HG03159 (cell line): Measurements from ENCODE around the gene KDM6B.
"Not testable (repeated sequence)": the region's sequence is repeated elsewhere in the genome, so short reads cannot be mapped to it uniquely, and the experiment has no call there.

Experiments
- ATAC-seq: cut with Tn5 transposase; IDR thresholded peaks from one replicate; pipeline ENCODE4 v1.9.1; 2021; ENCODE audit warnings: mild to moderate bottlenecking, moderate library complexity; ENCODE audit not compliant: unreplicated experiment

Gene KDM6B, protein sequence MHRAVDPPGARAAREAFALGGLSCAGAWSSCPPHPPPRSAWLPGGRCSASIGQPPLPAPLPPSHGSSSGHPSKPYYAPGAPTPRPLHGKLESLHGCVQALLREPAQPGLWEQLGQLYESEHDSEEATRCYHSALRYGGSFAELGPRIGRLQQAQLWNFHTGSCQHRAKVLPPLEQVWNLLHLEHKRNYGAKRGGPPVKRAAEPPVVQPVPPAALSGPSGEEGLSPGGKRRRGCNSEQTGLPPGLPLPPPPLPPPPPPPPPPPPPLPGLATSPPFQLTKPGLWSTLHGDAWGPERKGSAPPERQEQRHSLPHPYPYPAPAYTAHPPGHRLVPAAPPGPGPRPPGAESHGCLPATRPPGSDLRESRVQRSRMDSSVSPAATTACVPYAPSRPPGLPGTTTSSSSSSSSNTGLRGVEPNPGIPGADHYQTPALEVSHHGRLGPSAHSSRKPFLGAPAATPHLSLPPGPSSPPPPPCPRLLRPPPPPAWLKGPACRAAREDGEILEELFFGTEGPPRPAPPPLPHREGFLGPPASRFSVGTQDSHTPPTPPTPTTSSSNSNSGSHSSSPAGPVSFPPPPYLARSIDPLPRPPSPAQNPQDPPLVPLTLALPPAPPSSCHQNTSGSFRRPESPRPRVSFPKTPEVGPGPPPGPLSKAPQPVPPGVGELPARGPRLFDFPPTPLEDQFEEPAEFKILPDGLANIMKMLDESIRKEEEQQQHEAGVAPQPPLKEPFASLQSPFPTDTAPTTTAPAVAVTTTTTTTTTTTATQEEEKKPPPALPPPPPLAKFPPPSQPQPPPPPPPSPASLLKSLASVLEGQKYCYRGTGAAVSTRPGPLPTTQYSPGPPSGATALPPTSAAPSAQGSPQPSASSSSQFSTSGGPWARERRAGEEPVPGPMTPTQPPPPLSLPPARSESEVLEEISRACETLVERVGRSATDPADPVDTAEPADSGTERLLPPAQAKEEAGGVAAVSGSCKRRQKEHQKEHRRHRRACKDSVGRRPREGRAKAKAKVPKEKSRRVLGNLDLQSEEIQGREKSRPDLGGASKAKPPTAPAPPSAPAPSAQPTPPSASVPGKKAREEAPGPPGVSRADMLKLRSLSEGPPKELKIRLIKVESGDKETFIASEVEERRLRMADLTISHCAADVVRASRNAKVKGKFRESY (N-terminal part only)

DNA sequence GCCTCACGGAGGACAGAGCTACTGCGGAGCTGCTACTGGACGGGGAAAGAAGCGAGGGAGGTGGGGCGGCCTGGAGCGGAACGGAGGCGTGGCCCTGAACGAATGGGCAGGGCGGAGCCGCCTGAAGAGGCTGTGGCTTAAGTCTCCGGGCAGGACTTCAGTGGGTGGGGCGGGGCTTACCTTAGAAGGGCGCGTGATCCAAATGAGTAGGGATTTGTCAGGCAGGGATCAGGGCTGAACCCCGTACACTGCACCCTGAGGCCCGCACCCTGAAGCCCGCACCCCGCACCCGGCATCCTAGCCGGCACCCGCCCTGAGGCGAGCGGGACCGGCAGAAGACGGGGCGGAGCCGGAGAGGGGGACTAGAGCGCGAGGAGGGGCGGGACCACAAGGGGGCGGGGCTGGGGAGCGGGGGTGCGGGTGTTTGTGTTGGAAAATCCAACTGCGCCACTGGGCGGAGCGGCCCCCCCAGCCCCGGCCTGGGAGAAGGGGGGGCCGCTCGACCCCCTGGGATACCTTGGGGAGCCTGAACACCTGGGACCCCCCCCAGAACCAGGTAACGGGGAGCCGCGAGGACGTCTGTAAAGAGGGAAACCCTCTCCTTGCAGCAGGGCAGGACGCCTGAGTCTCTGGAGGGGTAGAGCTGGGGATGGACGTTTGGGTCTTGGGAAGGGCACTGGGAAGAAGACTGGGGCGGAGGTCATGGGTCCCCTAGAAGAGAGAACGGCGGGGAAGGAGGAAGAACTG is at the start of gene KDM6B:
TSS of gene KDM6B (plus strand) at position 423 of the 747 bp plus-strand sequence. CDS start 11,338 bp downstream, outside the sequence.
- ATAC-seq, result peak; percentile 51

DNA sequence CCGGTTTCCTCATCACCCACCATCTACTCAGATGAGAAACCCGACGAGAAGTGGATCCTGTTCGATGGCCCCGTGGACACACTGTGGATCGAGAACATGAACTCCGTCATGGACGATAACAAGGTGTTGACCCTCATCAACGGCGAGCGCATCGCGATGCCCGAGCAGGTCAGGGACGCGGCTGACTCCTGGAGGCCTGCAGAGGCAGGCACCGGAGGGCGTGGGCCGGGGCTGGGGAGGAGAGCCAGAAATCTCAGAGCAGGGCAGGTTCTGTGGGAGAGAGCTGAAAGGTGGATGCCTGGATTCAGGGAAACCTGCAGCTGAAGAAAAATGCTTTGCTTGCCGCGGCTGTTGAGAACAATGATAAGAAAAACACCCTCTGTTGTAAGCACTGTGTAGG is 47.2 kb upstream of the KDM6B start:
- no peak for ATAC-seq

DNA sequence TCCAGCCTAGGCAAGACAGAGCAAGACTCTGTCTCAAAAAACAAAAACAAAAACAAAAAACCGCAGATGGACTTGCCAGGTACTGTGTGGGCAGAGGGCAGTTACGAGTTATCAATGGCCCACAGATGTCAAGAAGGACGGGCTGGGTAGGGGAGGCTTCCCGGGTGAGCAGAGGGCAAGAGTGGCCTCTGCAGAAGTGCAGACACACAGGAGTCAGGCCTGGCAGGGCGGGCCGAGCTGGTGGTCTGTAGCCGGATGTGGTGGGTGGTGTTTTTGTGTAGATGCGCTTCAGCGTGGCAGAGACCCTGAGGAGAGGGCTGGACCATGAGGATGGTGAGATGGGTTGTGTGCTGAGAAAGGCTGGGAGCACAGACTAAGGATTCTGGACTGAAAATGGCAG is 44.9 kb upstream of the KDM6B start:
- no peak for ATAC-seq

DNA sequence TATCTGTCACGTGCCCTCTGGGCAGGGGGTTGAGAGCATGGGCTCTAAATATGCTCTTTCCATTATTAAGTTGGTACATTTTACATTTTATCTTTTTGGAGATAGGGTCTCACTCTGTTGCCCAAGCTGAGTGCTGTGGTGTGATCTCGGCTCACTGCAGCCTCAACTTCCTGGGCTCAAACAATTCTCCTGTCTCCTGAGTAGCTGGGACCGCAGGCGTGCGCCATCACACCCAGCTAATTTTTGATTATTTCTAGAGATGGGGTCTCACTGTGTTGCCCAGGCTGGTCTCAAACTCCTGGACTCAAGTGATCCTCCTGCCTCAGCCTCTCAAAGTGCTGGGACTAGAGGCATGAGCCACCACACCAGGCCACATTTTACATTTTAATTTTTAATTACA is 43.9 kb upstream of the KDM6B start:
- no peak for ATAC-seq

DNA sequence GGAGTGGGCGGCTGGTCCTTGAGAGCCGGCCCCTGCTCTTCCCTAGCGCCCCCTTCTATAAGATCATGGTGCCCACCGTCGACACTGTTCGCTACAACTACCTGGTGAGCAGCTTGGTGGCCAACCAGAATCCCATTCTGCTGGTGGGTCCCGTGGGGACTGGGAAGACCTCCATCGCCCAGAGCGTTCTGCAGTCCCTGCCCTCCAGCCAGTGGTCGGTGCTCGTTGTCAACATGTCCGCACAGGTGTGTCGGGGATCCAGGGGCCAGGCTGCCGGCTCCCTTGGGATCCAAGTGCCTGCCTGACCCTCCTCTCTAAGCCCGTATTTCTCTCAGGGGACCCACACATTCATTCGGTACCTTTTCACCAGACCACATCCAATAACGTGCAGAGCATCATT is 41.4 kb upstream of the KDM6B start:
- ATAC-seq, result no peak

DNA sequence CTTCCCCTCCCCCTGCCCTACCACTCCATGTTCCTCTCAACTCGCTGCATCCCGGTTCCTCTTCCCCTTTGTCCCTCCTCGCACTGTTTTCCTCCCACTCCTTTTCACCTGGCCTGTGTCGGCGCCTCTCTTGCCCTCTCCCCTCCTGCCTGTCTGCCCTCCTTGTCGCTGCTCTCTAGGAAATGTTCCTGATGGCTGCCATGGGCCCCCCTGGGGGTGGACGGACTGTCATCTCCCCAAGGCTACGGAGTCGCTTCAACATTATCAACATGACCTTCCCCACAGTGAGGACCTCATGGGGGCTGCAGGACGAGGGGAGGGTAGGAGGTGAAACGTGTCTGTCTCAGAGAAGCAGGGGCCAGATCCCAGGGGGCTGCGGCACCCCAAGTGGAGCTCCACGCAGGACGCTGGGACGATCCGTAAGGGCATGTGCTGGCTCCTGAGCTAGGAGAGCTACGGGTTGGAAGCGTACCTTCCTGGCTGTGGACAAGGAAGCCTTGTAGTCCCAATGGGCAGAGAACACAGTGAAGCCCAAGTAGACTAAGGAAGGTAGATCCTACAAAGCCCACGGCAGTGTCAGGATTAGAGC is 39.8 kb upstream of the KDM6B start:
- no peak for ATAC-seq

DNA sequence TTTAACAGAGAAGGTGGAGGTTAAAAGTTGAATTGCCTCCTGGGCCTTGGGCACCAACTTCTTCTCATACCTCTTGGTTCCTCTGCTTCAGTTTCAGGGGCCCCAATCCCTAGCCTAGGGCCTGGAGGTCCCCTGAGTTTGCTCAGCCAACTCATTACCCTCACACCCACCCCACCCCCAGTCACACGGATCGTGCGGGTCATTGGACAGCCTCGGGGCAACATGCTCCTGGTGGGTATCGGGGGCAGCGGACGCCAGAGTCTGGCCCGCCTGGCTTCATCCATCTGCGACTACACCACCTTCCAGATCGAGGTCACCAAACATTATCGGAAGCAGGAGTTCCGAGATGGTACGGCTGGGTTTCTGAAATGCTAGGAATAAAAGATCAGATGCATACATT is 36.0 kb upstream of the KDM6B start:
- no peak for ATAC-seq

DNA sequence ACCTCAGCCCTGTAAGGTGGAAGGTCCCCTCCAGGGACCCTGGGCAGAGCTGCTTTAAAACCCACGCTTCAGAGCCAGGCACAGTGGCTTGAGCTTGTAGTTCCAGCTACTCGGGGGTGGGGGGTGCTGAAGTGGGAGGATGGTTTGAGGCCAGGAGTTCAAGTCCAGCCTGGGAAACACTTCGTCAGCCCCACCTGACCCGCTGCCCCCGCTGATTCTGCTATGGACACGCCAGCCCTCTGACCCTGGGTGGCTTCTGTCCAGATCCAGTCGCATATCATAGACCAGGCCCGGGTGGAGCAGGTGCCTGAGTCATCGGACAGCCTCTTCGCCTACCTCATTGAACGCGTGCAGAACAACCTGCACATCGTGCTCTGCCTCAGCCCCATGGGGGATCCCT is 35.2 kb upstream of the KDM6B start:
- no peak for ATAC-seq

DNA sequence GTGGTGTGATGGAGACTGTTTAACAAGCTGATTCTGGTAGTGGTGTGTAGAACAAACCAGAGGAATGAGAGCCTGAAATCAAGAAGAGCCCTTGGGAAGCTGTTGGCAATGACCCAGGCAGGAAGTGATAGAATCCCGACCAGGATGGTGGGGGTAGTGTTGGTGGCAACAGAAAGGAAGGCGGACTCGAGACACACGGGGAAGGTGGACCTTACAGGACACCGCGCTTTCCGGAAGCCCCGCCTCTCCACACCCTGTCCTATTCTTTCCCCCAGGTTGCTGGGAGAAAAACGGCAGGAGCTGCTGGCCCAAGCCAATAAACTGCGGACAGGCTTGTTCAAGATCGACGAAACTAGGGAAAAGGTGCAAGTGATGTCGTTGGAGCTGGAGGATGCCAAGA is 30.0 kb upstream of the KDM6B start:
- ATAC-seq, result no peak

DNA sequence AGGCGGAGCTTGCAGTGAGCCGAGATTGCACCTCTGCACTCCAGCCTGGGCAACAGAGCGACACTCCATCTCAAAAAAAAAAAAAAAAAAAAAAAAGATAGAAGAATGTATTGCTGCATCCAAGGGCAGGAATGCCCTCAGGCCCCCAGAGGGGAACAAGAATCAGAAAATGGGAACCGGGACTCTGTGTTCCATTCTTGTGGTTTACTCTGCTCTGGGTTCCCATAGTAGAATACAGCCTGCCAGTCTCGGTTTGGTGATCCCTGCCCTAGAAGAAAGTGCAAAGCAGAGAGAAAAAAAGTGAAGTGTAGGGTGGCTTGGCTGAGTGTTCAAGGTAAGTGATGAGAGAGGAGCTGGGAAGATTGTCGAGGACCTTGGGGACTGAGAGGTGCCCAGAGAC is 27.4 kb upstream of the KDM6B start:
- ATAC-seq, result no peak

DNA sequence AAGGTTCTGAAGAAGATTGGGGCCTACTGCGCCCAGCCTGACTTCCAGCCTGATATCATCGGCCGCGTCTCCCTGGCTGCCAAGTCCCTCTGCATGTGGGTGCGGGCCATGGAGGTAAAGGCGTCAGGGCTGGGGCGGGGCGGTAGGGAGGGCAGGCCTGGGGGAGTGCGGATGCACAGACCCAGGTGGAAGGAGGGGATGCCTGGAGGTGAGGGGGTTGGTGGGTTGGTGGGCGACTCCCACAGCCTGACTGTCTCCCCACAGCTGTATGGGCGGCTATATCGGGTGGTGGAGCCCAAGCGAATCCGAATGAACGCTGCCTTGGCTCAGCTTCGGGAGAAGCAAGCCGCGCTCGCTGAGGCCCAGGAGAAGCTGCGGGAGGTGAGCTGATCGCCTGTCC is 26.8 kb upstream of the KDM6B start:
- ATAC-seq, result no peak

DNA sequence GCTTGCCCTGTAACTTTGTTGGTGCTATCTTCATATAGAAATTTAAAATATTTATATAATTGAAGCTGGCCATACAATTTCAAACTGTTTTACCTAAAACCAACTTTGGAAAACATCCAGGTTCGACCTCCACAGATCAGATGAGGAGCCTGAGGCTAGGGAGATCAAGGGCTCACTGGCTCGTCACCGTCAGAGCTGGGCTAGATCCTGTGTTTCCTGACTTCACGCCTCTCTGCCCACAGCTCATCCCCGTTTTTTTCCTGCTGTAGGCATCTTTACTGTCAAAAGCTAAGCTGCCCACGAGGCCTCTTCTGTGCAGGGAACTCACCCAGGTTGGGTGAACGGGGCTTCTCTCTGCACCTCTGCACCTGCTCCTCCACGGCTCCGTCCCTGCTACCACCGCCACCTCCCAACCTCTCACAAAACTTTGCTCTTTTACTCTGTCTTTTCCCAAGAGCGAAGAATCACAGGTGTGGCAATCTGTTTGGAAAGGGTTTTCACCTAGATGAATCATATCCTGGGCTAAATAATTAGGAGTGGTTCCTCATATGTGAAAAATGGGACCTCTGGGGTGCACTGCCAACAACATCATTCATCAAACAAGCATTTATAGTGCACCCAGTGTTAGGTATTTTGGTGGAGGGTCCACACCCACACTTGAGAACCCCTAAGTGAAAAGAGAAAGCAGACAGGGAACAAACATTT is 24.8 kb upstream of the KDM6B start:
- no peak for ATAC-seq

DNA sequence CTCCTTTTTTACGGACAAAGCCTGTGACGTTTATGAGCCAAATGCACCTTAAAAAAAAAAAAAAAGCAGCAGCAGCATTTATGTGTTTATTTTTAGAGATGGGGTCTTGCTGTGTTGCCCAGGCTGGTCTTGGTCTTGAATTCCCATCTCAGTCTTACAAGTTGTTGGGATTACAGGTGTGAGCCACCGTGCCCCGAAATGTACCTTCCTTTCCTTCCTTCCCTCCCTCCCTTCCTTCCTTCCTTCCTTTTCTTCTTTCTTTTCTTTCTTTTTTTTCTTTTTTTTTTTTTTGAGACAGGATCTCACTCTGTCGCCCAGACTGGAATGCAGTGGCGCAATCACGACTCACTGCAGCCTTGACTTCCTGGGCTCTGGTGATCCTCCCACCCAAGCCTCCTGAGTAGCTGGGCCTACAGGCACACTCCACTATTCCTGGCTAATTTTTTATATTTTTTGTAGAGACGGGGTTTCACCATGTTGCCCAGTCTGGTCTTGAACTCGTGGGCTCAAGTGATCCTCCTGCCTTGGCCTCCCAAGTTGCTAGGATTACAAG is 24.1 kb upstream of the KDM6B start:
- not testable (repeated sequence) for ATAC-seq

DNA sequence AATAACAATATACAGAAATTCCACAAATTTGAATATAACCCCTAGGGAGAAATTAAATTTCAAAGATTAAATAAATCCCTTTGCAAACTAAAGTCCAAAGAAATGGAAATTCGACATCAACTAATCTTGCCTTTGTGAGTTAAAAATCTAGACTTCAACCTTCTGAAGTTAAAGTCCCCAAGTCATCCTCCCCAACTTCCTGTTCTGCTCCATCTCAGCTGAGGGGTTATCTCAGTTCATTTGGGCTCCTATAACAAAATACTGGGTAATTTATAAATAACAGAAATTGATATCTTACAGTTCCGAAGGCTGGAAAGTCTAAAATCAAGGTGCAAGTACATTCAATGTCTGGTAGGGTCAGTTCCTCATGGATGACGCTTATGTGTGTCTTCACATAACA is 22.8 kb upstream of the KDM6B start:
- no peak for ATAC-seq

DNA sequence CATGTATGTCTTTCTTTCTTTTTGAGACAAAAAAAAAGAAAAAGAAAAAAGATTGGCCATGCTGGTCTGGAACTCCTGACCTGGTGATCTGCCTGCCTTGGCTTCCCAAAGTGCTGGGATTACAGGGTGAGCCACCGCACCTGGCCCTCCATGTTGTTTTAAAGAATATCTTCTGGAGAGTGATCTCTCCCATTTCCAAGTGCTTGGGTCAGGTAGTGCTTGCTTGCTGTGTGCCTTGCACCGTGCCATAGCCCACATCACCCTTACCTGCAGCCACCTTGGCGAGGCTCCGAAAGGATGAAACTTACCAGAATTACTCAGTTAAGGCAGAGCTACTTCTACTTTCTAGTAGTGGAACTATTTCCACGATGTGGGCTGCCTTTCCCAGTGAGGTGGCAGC is 19.0 kb upstream of the KDM6B start:
- ATAC-seq, result no peak

DNA sequence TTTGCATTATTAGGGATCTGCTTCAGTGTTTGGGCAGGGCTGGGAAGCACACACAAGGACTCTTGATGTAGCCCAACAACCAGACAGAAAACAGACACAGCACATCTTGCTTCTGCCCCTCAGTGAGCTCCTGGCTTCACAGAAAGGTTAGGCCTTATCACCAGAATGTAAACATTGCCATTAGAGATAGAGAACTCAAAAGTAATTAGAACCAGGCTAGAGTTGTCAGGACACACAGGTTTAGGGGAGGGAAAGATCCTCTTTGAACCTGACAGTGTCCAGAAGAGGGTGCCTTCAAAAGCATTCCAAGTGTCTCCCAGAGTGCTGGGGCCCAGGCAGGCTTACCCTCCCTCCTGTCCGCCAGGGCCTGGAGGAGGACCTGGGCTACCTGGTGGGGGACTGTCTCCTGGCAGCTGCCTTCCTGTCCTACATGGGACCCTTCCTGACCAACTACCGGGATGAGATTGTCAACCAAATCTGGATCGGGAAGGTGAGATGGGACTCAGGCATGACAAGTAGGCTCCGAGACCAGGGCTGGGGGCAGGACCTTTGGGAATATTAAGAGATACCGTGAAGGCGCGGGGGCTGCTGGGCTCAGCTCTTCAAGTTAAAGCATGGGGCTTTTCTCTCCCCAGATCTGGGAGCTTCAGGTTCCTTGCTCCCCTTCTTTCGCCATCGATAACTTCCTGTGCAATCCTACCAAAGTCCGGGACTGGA is 16.9 kb upstream of the KDM6B start:
- no peak for ATAC-seq

DNA sequence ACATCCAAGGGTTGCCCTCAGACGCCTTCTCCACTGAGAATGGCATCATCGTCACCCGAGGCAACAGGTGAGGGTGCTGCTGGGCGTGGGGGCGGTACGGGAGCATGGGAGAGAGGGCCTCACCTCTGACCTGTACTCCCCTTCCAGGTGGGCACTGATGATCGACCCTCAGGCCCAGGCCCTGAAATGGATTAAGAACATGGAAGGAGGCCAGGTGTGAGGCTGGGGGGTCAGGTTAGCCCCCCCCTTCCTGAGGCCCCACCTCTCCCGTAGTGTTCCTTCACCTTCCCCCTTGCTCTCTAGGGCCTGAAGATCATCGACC is 16.4 kb upstream of the KDM6B start:
- ATAC-seq, result no peak

DNA sequence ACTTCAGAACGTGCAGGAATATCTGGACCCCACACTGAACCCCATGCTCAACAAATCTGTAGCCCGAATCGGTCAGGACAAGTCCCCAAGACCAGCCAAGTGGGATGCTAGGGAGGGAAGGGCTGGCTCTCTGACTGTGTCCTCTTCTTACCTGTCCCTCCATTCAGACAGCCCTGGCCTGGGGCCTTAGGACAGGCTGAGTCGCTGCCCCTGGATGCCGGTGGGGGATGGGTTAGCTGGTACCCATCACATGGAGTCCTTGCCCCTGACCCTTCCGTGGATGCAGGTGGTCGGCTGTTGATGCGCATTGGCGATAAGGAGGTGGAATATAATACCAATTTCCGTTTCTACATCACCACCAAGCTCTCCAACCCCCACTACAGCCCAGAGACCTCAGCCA is 16.0 kb upstream of the KDM6B start:
- ATAC-seq, result no peak
